GM13977 (cell line): ENCODE measurements around the gene PPM1D.

Experiments used
- DNase-seq: peaks from one replicate; pipeline ENCODE4 v3.0.0; 2012; ENCODE audit warnings: low spot score
- in situ Hi-C: fragments of 300-500 bp; cut with MboI; formaldehyde crosslinking; loops from one replicate; pipeline ENCODE4 v1.12.0; 2022; ENCODE audit warnings: low sequenced_read_pairs, low pct_unique_long_range_greater_than_20kb, mixed read lengths, inconsistent platforms; ENCODE audit not compliant: unreplicated experiment
- TF ChIP-seq, protein P1 (sequence below): IDR thresholded peaks from 2 replicates; pipeline ENCODE4 v1.5.1; 2012; ENCODE audit warnings: mild to moderate bottlenecking, control low read depth; ENCODE audit not compliant: insufficient read depth; ENCODE audit errors: extremely low read depth, missing control alignments

PPM1D gene

GRCh38 chr17:60594734-60595133, 5.3 kb upstream of the PPM1D start:
- in situ Hi-C loops, result no loop called here
- no peak for DNase-seq

GRCh38 chr17:60597297-60597696, 2.7 kb upstream of the PPM1D start:
- no peak for DNase-seq
- TF ChIP-seq, protein P1, sequence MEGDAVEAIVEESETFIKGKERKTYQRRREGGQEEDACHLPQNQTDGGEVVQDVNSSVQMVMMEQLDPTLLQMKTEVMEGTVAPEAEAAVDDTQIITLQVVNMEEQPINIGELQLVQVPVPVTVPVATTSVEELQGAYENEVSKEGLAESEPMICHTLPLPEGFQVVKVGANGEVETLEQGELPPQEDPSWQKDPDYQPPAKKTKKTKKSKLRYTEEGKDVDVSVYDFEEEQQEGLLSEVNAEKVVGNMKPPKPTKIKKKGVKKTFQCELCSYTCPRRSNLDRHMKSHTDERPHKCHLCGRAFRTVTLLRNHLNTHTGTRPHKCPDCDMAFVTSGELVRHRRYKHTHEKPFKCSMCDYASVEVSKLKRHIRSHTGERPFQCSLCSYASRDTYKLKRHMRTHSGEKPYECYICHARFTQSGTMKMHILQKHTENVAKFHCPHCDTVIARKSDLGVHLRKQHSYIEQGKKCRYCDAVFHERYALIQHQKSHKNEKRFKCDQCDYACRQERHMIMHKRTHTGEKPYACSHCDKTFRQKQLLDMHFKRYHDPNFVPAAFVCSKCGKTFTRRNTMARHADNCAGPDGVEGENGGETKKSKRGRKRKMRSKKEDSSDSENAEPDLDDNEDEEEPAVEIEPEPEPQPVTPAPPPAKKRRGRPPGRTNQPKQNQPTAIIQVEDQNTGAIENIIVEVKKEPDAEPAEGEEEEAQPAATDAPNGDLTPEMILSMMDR, result no peak
- in situ Hi-C loops, result no loop called here

More at GRCh38 chr17:60594734-60595133, 5.3 kb upstream of the PPM1D start:
- TF ChIP-seq, protein P1, result no peak

GRCh38 chr17:60598001-60598736, 1.8 kb upstream of the PPM1D start:
- in situ Hi-C loops, result no loop called here
- TF ChIP-seq, protein P1, result no peak
- DNase-seq, result no peak

- TF ChIP-seq, protein P1, result no peak
- peak; percentile 38 for DNase-seq
- in situ Hi-C loops, result no loop called here
These were observed 773 bp upstream of the PPM1D start for GRCh38 chr17:60599220-60599619.

- DNase-seq, result peak; percentile 63
- TF ChIP-seq, protein P1, result peak; percentile 60
- in situ Hi-C loops, result no loop called here
These were observed 775 bp downstream of the PPM1D start for GRCh38 chr17:60600490-60601446.

- DNase-seq, result peak; percentile 52
- in situ Hi-C loops, result no loop called here
- TF ChIP-seq, protein P1, result no peak
These were observed 1.7 kb downstream of the PPM1D start for GRCh38 chr17:60601447-60602384.
